ENCODE data around the gene FAM229B.

DNA sequence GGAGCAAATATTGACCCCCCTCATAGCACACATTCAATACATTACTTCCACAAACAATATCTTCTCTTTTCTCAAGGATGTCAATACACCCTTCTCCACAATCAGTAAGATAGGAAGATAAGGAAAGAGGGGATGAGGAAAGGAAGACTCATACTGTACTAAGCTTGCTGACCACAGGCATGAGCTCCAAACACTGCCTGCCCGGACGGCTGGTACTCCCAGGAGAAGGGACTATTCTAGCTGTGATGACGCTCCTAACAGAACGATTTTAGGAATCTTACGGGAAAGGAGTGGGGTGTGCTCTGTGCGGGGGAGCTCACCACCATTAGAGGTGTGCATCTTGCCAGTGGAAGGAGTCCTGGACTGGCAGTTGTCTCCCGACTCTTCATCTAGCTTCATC, 37.4 kb upstream of the FAM229B start:
- TF ChIP-seq, protein P1, sequence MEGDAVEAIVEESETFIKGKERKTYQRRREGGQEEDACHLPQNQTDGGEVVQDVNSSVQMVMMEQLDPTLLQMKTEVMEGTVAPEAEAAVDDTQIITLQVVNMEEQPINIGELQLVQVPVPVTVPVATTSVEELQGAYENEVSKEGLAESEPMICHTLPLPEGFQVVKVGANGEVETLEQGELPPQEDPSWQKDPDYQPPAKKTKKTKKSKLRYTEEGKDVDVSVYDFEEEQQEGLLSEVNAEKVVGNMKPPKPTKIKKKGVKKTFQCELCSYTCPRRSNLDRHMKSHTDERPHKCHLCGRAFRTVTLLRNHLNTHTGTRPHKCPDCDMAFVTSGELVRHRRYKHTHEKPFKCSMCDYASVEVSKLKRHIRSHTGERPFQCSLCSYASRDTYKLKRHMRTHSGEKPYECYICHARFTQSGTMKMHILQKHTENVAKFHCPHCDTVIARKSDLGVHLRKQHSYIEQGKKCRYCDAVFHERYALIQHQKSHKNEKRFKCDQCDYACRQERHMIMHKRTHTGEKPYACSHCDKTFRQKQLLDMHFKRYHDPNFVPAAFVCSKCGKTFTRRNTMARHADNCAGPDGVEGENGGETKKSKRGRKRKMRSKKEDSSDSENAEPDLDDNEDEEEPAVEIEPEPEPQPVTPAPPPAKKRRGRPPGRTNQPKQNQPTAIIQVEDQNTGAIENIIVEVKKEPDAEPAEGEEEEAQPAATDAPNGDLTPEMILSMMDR (IDR thresholded peaks at IDR 0.05), result no peak
- no peak for TF ChIP-seq ZFX (IDR thresholded peaks at IDR 0.05; ENCODE audit: borderline replicate concordance)
